ENCODE measurements around the gene CCDC7. TPM values are rescaled to one million over a fixed set of nuclear protein-coding genes. Genes with fewer than 3 reads are reported as not detected.

Gene CCDC7
- total RNA-seq, 2 experiments from 2014 or later, result 69.4 to 72.9 TPM

DNA sequence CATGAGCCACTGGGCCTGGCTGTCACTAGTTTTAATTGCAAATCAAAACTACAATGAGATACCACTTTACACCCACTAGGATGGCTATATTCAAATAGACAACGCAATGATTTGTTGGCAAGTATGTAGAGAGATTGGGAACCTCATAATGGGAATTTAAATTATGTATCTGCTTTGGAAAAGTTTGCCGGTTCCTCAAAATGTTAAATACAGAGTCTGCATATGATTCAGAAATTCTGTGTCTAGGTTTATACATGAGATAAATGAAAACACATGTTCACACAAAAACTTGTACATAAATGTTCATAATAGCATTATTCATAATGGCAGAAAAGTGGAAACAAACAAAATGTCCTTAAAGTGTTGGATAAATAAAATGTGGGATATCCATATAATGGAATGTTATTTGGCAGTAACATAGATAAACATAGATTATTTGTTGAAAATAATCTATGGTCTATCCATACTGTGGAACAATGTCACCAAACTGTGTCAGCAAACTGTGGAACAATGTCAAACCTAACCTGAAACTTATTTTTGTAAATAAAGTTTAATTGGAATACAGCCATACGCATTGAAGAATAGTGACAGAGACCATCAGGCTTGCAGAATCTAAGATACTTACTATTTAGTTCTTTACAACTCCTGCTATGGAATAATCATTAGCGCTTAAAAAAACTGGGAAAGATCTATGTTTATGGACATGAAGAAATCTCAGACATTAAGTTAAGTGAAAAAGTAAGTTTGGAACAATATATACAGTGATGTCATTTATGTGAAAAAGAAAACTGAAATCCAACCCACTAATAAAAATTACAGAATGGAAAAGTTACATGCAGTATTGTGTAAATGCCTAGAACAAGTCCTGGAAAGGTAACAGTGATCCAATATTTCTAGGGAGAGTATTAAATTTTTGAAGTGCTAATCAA lies 70.9 kb downstream of the CCDC7 start:
- Mint-ChIP-seq H3K27me3 (no peaks in the 10 kb centered on the region), H3K9me3 (peaks cover 9% of the 10 kb centered on the region), H3K27ac (no peak overlapping the region), H3K36me3 (ENCODE audit: low read depth) (peaks cover 25% of the 10 kb centered on the region), H3K4me1 (ENCODE audit: low read depth) (no peaks in the 10 kb centered on the region), H3K4me3 (no peak overlapping the region)
- H3K27ac ChIP-seq (ENCODE audit: low read depth in 1 of 2, low read length in 2 of 2), result no peak overlapping the region
- DNase-seq (no peak), ATAC-seq (ENCODE audit: poor library complexity) (no peak)
- ChIA-PET CTCF (no interaction called here), POLR2A (no interaction called here)
- H3K4me1 ChIP-seq (ENCODE audit: insufficient read depth, low read length), result no peaks in the 10 kb centered on the region
- TF ChIP-seq, protein P1, sequence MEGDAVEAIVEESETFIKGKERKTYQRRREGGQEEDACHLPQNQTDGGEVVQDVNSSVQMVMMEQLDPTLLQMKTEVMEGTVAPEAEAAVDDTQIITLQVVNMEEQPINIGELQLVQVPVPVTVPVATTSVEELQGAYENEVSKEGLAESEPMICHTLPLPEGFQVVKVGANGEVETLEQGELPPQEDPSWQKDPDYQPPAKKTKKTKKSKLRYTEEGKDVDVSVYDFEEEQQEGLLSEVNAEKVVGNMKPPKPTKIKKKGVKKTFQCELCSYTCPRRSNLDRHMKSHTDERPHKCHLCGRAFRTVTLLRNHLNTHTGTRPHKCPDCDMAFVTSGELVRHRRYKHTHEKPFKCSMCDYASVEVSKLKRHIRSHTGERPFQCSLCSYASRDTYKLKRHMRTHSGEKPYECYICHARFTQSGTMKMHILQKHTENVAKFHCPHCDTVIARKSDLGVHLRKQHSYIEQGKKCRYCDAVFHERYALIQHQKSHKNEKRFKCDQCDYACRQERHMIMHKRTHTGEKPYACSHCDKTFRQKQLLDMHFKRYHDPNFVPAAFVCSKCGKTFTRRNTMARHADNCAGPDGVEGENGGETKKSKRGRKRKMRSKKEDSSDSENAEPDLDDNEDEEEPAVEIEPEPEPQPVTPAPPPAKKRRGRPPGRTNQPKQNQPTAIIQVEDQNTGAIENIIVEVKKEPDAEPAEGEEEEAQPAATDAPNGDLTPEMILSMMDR (IDR thresholded peaks at IDR 0.05), result no peak
- intact Hi-C loops (cut with DNase I, micrococcal nuclease), result no loop called here
- no peaks in the 10 kb centered on the region for H3K27me3 ChIP-seq (ENCODE audit: control insufficient read depth in 1 of 2, insufficient read depth in 2 of 2, low read length in 2 of 2)
- H3K36me3 ChIP-seq (ENCODE audit: insufficient read depth, low read length), result no peaks in the 10 kb centered on the region
- H3K9me3 ChIP-seq (ENCODE audit: control insufficient read depth in 1 of 2, insufficient read depth in 1 of 2, low read length in 2 of 2), result peaks cover 0 to 4% of the 10 kb centered on the region in 2 experiments
- no peak overlapping the region for H3K4me3 ChIP-seq (ENCODE audit: low read length)

DNA sequence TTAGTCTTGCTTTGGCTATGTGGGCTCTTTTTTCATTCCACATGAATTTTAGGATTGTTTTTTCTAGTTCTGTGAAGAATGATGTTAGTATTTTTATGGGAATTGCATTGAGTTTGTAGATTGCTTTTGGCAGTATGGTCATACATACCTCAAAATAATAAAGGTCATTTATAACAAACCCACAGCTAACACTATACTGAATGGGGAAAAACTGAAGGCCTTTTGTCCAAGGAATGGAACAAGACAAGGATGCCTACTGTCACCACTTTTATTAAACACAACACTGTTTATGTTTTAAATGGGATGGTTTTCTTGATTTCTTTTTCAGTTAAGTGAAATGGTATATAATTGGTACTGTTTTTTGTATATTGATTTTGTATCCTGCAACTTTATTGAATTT lies 84.3 kb downstream of the CCDC7 start:
- no peaks in the 10 kb centered on the region for H3K27me3 Mint-ChIP-seq
- CTCF ChIA-PET, result no interaction called here
- H3K9me3 Mint-ChIP-seq, result peaks cover 10% of the 10 kb centered on the region
- Histone ChIP-seq H3K4me1 (ENCODE audit: insufficient read depth, low read length) (no peaks in the 10 kb centered on the region), H3K27ac (ENCODE audit: low read depth in 1 of 2, low read length in 2 of 2) (no peak overlapping the region), H3K27me3 (ENCODE audit: control insufficient read depth in 1 of 2, insufficient read depth in 2 of 2, low read length in 2 of 2) (no peaks in the 10 kb centered on the region), H3K4me3 (ENCODE audit: low read length) (no peak overlapping the region), H3K9me3 (ENCODE audit: control insufficient read depth in 1 of 2, insufficient read depth in 1 of 2, low read length in 2 of 2) (peaks cover 0 to 17% of the 10 kb centered on the region in 2 experiments), H3K36me3 (ENCODE audit: insufficient read depth, low read length) (peaks cover 7% of the 10 kb centered on the region)
- H3K27ac Mint-ChIP-seq, result no peak overlapping the region
- DNase-seq (no peak), ATAC-seq (ENCODE audit: poor library complexity) (no peak)
- POLR2A ChIA-PET, result no interaction called here
- intact Hi-C loops (cut with DNase I, micrococcal nuclease), result no loop called here
- peaks cover 7% of the 10 kb centered on the region for H3K4me1 Mint-ChIP-seq (ENCODE audit: low read depth)
- peaks cover 60% of the 10 kb centered on the region for H3K36me3 Mint-ChIP-seq (ENCODE audit: low read depth)
- TF ChIP-seq, protein P1 (IDR thresholded peaks at IDR 0.05), result no peak
- no peak overlapping the region for H3K4me3 Mint-ChIP-seq

DNA sequence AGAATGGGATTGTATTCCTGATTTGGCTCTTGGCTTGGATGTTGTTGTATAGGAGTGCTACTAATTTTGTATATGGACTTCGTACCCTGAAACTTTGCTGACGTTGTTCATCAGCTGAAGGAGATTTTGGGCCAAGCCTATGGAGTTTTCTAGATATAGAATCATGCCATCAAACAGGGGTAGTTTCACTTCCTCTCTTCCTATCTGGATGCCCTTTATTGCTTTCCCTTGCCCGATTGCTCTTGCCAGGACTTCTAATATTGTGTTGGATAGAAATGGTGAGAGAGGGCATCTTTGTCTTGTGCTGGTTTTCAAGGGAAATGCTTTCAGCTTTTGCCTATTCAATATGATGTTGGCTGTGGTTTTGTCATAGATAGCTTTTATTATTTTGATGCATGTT lies 92.3 kb downstream of the CCDC7 start:
- H3K4me3 Mint-ChIP-seq, result no peak overlapping the region
- H3K36me3 Mint-ChIP-seq (ENCODE audit: low read depth), result peaks cover 42% of the 10 kb centered on the region
- H3K9me3 Mint-ChIP-seq, result peaks cover 7% of the 10 kb centered on the region
- Histone ChIP-seq H3K27ac (ENCODE audit: low read depth in 1 of 2, low read length in 2 of 2) (no peak overlapping the region), H3K27me3 (ENCODE audit: control insufficient read depth in 1 of 2, insufficient read depth in 2 of 2, low read length in 2 of 2) (no peaks in the 10 kb centered on the region), H3K4me3 (ENCODE audit: low read length) (no peak overlapping the region), H3K36me3 (ENCODE audit: insufficient read depth, low read length) (no peaks in the 10 kb centered on the region), H3K9me3 (ENCODE audit: control insufficient read depth in 1 of 2, insufficient read depth in 1 of 2, low read length in 2 of 2) (peaks cover 3 to 15% of the 10 kb centered on the region in 2 experiments), H3K4me1 (ENCODE audit: insufficient read depth, low read length) (no peaks in the 10 kb centered on the region)
- H3K27me3 Mint-ChIP-seq, result no peaks in the 10 kb centered on the region
- CTCF ChIA-PET, result no interaction called here
- DNase-seq, result no peak
- no peak for ATAC-seq (ENCODE audit: poor library complexity)
- TF ChIP-seq, protein P1 (IDR thresholded peaks at IDR 0.05), result no peak
- H3K27ac Mint-ChIP-seq, result no peak overlapping the region
- POLR2A ChIA-PET, result no interaction called here
- intact Hi-C loops (cut with DNase I, micrococcal nuclease), result no loop called here
- H3K4me1 Mint-ChIP-seq (ENCODE audit: low read depth), result peaks cover 9% of the 10 kb centered on the region
